Measurements from ENCODE around the gene ARHGEF10L.

ARHGEF10L gene

DNA sequence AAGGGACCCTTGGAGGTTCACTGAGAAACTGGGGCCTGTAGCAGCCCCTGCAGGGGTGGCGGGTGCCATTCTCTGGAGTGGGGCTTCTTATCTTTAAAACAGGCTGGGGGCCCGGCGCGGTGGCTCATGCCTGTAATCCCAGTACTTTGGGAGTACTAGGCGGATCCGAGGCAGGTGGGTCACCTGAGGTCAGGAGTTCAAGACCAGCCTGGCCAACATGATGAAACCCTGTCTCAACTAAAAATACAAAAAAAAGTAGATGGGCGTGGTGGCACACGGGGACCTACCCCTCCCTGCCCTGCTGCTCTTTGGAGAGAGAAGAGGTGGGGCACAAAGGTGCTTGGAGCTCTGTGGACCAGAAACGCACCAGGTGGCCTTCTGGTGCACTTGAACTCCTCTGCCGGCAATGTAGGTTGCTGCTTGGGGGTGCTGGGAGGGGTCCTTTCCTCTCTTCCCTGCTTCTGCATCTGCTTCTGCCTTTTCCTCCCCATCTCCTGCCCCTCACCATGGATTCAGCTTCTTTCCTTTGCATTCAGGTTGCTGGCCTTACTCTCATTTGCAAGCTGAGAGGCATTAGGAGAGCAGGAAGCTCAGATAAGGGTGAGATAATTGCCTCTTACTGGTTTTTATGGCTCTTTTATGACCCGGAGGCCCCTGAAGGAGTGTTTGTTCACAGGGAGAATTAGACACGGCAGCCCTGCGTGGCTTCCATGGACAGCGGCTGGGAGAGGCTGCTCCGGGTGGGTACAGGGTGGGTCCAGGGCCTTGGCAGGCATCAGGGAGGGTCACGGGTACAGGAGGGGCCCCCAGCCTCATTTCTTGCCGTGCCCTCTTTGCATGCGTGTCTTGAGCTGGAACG, 57.4 kb downstream of the ARHGEF10L start (continued):
- 0 out of 2 replicates have a peak, but pooled peaks have one; percentile 16 for TF ChIP-seq OVOL3 (tag by site-specific recombination; IDR thresholded peaks at IDR 0.05)
- TF ChIP-seq SP7 (tag by site-specific recombination; IDR thresholded peaks at IDR 0.05): peak; percentile 94
- TF ChIP-seq, protein P1, sequence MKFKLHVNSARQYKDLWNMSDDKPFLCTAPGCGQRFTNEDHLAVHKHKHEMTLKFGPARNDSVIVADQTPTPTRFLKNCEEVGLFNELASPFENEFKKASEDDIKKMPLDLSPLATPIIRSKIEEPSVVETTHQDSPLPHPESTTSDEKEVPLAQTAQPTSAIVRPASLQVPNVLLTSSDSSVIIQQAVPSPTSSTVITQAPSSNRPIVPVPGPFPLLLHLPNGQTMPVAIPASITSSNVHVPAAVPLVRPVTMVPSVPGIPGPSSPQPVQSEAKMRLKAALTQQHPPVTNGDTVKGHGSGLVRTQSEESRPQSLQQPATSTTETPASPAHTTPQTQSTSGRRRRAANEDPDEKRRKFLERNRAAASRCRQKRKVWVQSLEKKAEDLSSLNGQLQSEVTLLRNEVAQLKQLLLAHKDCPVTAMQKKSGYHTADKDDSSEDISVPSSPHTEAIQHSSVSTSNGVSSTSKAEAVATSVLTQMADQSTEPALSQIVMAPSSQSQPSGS (tag by site-specific recombination; IDR thresholded peaks at IDR 0.05; ENCODE audit: low read depth): peak; percentile 11; the same call in 1 of the 2 replicates
- no peak for TF ChIP-seq ZBTB1 (tag by site-specific recombination; IDR thresholded peaks at IDR 0.05)
- TF ChIP-seq ZNF121 (tag by site-specific recombination; IDR thresholded peaks at IDR 0.05): no peak
- peak; percentile 93 for TF ChIP-seq FEZF1 (tag by site-specific recombination; IDR thresholded peaks at IDR 0.05)
- TF ChIP-seq ZNF16 (tag by site-specific recombination; IDR thresholded peaks at IDR 0.05; ENCODE audit: low read depth): no peak
- no peak for TF ChIP-seq ZBTB48 (tag by site-specific recombination; IDR thresholded peaks at IDR 0.05)
- no peak for TF ChIP-seq ZNF510 (tag by site-specific recombination; IDR thresholded peaks at IDR 0.05; ENCODE audit: insufficient replicate concordance)
- no peak; the same call in 1 of the 2 replicates for TF ChIP-seq ZNF600 (tag by site-specific recombination; IDR thresholded peaks at IDR 0.05)
- TF ChIP-seq ZBTB11 (tag by site-specific recombination; conservative IDR thresholded peaks at IDR 0.05; ENCODE audit: low read depth): no peak
- TF ChIP-seq PRDM2 (tag by site-specific recombination; IDR thresholded peaks at IDR 0.05; ENCODE audit: borderline replicate concordance): no peak
- TF ChIP-seq KLF8 (tag by site-specific recombination; IDR thresholded peaks at IDR 0.05): peak; percentile 59
- peak; percentile 91 for TF ChIP-seq PATZ1 (tag by site-specific recombination; IDR thresholded peaks at IDR 0.05)
- no peak for TF ChIP-seq ZNF664 (tag by site-specific recombination; IDR thresholded peaks at IDR 0.05)
- TF ChIP-seq, protein P2, sequence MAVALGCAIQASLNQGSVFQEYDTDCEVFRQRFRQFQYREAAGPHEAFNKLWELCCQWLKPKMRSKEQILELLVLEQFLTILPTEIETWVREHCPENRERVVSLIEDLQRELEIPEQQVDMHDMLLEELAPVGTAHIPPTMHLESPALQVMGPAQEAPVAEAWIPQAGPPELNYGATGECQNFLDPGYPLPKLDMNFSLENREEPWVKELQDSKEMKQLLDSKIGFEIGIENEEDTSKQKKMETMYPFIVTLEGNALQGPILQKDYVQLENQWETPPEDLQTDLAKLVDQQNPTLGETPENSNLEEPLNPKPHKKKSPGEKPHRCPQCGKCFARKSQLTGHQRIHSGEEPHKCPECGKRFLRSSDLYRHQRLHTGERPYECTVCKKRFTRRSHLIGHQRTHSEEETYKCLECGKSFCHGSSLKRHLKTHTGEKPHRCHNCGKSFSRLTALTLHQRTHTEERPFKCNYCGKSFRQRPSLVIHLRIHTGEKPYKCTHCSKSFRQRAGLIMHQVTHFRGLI (tag by site-specific recombination; IDR thresholded peaks at IDR 0.05): 0 out of 2 replicates have a peak, but pooled peaks have one; percentile 34
- TF ChIP-seq GLIS2 (tag by site-specific recombination; IDR thresholded peaks at IDR 0.05): peak; percentile 79
- peak; percentile 81 for TF ChIP-seq ZBTB17 (tag by site-specific recombination; IDR thresholded peaks at IDR 0.05)
- no peak for TF ChIP-seq ZNF785 (tag by site-specific recombination; IDR thresholded peaks at IDR 0.05)
- TF ChIP-seq ZBTB20 (tag by site-specific recombination; IDR thresholded peaks at IDR 0.05): peak; percentile 100
- TF ChIP-seq ZNF561 (tag by site-specific recombination; IDR thresholded peaks at IDR 0.05; ENCODE audit: borderline replicate concordance): peak; percentile 43; the same call in 1 of the 2 replicates
- TF ChIP-seq MEIS1 (CRISPR knock-in tag; IDR thresholded peaks at IDR 0.05; ENCODE audit: borderline replicate concordance): no peak
- TF ChIP-seq ZNF660 (tag by site-specific recombination; IDR thresholded peaks at IDR 0.05): no peak; the same call in 1 of the 2 replicates
- TF ChIP-seq PRDM1 (tag by site-specific recombination; IDR thresholded peaks at IDR 0.05): peak; percentile 92
